Panc1 (cell line): ENCODE results near the gene GATD1. TPM values are rescaled to one million over a fixed set of nuclear protein-coding genes. Genes with fewer than 3 reads are reported as not detected.

Source experiments
- ATAC-seq: fragments of 200-7000 bp; cut with Tn5 transposase; 2 replicates; pipeline ENCODE4 v1.9.1; 2020; ENCODE audit warnings: mild to moderate bottlenecking, moderate library complexity
- BruUV-seq: library from RNA; stranded (reverse); fragments of 400-500 nt; replicated peaks from 2 replicates; lab custom pipeline; 2021; lab: Mats Ljungman, UMichigan
- CTCF ChIA-PET: fragments of 300-600 bp; sonication (Branson Sonifier 250); formaldehyde crosslinking; loops from one replicate; lab custom pipeline; 2022; ENCODE audit warnings: antibody characterized with exemption; lab: Charles Lee
- POLR2A ChIA-PET: fragments of 300-600 bp; sonication (Branson Sonifier 250); formaldehyde crosslinking; loops from one replicate; lab custom pipeline; 2022; ENCODE audit warnings: antibody characterized with exemption; lab: Charles Lee
- DNase-seq: peaks from one replicate; pipeline ENCODE4 v3.0.0-alpha.2; 2010; ENCODE audit warnings: low read depth, low spot score
- H3K27ac ChIP-seq: 2 replicates; pipeline ENCODE4 v1.5.1; 2011; ENCODE audit warnings: mild to moderate bottlenecking, low read length, inconsistent platforms
- H3K27me3 ChIP-seq: fragments of 200-500 bp; sonication (Bioruptor generic); 2 replicates; pipeline ENCODE4 v1.6.0; 2014; ENCODE audit warnings: low read length, inconsistent platforms; ENCODE audit not compliant: control insufficient read depth, insufficient read depth
- H3K36me3 ChIP-seq: fragments of 200-500 bp; sonication (Bioruptor generic); 2 replicates; pipeline ENCODE4 v1.5.1; 2014; ENCODE audit warnings: inconsistent platforms, mild to moderate bottlenecking, low read length, moderate library complexity; ENCODE audit not compliant: control insufficient read depth, insufficient read depth
- H3K4me1 ChIP-seq: 2 replicates; pipeline ENCODE4 v1.5.1; 2011; ENCODE audit warnings: inconsistent platforms, mild to moderate bottlenecking, low read length, moderate library complexity; ENCODE audit not compliant: control insufficient read depth, insufficient read depth
- H3K4me3 ChIP-seq, 2 experiments: 2 replicates each; pipeline ENCODE4 v1.5.1; 2011 to 2012; ENCODE audit warnings: low read depth in 2 of 2, low read length in 2 of 2, mild to moderate bottlenecking in 2 of 2, inconsistent platforms in 1 of 2, moderate library complexity in 1 of 2
- H3K9me3 ChIP-seq: fragments of 200-500 bp; sonication (Bioruptor generic); 2 replicates; pipeline ENCODE4 v1.5.1; 2014; ENCODE audit warnings: low read depth, mild to moderate bottlenecking, inconsistent platforms, low read length, moderate library complexity; ENCODE audit not compliant: control insufficient read depth, insufficient read depth
- POLR2AphosphoS5 ChIP-seq: IDR thresholded peaks from 2 replicates; pipeline ENCODE4 v1.6.1; 2012; ENCODE audit warnings: mild to moderate bottlenecking, low read depth, low read length, moderate library complexity
- REST ChIP-seq, 2 experiments: IDR thresholded peaks; 2 replicates each; pipeline ENCODE4 v1.6.1; 2011 to 2012; ENCODE audit warnings: low read depth in 2 of 2, control low read depth in 1 of 2, low read length in 1 of 2, mild to moderate bottlenecking in 1 of 2, moderate library complexity in 1 of 2; ENCODE audit not compliant: insufficient read depth in 1 of 2
- SIN3A ChIP-seq: IDR thresholded peaks from 2 replicates; pipeline ENCODE4 v1.6.1; 2012; ENCODE audit warnings: low read depth, mild to moderate bottlenecking, low read length, moderate library complexity, borderline replicate concordance; ENCODE audit not compliant: insufficient read depth
- TCF7L2 ChIP-seq: IDR thresholded peaks from 2 replicates; pipeline ENCODE4 v1.6.1; 2011; ENCODE audit warnings: mild to moderate bottlenecking, low read depth, low read length, inconsistent platforms
- in situ Hi-C: cut with HindIII; loops from 2 replicates; pipeline ENCODE4 v1.10.0; 2016; ENCODE audit warnings: low sequenced_read_pairs, low pct_unique_long_range_greater_than_20kb
- intact Hi-C: fragments of 100-400 bp; cut with micrococcal nuclease; formaldehyde crosslinking; loops from one replicate; pipeline ENCODE4 v1.10.0; 2022; ENCODE audit not compliant: unreplicated experiment
- total RNA-seq: library from RNA; stranded (reverse); gene quantifications from one replicate; pipeline ENCODE4 v1.2.1, GENCODE V29; 2021; ENCODE audit not compliant: unreplicated experiment
- TF ChIP-seq, protein P1 (sequence below): fragments of 450-650 bp; IDR thresholded peaks from 2 replicates; pipeline ENCODE4 v1.5.1; 2017; ENCODE audit warnings: mild to moderate bottlenecking

The GATD1 gene
- total RNA-seq, 1 experiment from 2014 or later: 229 TPM

DNA sequence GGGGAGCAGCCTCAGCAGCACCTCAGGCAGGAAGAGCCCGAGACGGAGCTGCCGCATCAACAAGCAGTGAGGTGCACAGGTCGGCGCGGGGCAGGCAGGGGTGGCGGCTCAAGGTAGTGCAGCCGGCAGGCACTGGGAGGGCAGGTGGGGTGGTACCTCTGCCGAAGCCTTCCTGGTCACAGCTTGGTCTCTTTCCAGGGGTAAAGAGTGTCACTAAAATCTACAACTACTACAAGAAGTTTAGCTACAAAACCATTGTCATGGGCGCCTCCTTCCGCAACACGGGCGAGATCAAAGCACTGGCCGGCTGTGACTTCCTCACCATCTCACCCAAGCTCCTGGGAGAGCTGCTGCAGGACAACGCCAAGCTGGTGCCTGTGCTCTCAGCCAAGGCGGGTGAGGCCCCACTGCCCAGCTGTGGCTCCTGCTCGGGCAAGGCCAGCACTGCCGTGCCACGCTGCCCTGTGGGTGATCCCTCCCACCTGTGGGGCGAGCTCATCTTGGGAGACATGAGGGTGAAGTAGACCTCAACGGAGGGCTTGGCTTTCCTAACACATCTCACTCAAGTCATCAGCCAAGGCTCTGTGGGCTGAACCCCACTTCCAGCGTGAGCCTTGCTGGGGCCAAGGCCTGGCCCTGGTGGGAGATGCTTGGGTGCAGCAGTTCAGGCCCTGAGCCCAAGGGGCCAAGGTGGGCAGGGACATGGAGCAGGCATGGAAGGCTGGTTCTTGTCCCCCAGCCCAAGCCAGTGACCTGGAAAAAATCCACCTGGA is 13.6 kb downstream of the GATD1 start:
- TF ChIP-seq REST (IDR thresholded peaks at IDR 0.05; ENCODE audit: insufficient read depth in 1 of 2, low read depth in 2 of 2, low read length in 1 of 2) (no peak), POLR2AphosphoS5 (peak; percentile 16), SIN3A (no peak), TCF7L2 (peak; percentile 94)
- TF ChIP-seq, protein P1, sequence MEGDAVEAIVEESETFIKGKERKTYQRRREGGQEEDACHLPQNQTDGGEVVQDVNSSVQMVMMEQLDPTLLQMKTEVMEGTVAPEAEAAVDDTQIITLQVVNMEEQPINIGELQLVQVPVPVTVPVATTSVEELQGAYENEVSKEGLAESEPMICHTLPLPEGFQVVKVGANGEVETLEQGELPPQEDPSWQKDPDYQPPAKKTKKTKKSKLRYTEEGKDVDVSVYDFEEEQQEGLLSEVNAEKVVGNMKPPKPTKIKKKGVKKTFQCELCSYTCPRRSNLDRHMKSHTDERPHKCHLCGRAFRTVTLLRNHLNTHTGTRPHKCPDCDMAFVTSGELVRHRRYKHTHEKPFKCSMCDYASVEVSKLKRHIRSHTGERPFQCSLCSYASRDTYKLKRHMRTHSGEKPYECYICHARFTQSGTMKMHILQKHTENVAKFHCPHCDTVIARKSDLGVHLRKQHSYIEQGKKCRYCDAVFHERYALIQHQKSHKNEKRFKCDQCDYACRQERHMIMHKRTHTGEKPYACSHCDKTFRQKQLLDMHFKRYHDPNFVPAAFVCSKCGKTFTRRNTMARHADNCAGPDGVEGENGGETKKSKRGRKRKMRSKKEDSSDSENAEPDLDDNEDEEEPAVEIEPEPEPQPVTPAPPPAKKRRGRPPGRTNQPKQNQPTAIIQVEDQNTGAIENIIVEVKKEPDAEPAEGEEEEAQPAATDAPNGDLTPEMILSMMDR: no peak
- no peak overlapping the region for H3K27ac ChIP-seq
- ChIA-PET CTCF (interaction anchor here (0.6 to 0.7 kb wide), 3 partner anchors 24 to 202 kb away, joined by 3 to 6 read pairs (median 3); no protein-coding TSS in a partner anchor), POLR2A (interaction anchor here (0.6 to 1.3 kb wide), 2 partner anchors 16 to 565 kb away, joined by 3 to 5 read pairs; partner anchors contain the start of gene TALDO1)
- intact Hi-C loops: loop anchor here (2.0 kb wide), 1 partner anchor 67 kb away; no protein-coding TSS in a partner anchor
- BruUV-seq: no TSS peak
- peak; percentile 16 for ATAC-seq
- no peak overlapping the region for H3K4me3 ChIP-seq
- H3K9me3 ChIP-seq: no peaks in the 10 kb centered on the region
- in situ Hi-C loops: no loop called here
- no peak for DNase-seq
- no peaks in the 10 kb centered on the region for H3K27me3 ChIP-seq
- H3K36me3 ChIP-seq: peaks cover 3% of the 10 kb centered on the region; the same call in 1 of the 2 replicates
- H3K4me1 ChIP-seq: peaks cover 25% of the 10 kb centered on the region

DNA sequence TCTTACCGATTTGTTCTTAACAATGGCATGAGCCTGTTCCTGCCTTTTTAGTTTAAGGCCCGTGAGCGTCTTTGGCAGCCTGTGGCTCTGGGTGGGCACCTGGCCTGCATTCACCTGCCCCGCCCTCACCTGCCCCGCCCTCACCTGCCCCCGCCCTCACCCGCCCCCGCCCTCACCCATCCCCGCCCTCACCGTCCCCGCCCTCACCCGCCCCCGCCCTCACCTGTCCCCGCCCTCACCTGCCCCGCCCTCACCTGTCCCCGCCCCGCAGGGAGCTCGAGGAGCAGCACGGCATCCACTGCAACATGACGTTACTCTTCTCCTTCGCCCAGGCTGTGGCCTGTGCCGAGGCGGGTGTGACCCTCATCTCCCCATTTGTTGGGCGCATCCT is 14.2 kb downstream of the GATD1 start:
- H3K27ac ChIP-seq: peak overlapping the region; percentile 73; the same call in 1 of the 2 replicates
- CTCF ChIA-PET: interaction anchor here (0.6 to 0.7 kb wide), 2 partner anchors 26 to 202 kb away, joined by 3 read pairs; no protein-coding TSS in a partner anchor
- TF ChIP-seq, protein P1: no peak
- TF ChIP-seq TCF7L2: no peak
- TF ChIP-seq SIN3A: no peak
- TF ChIP-seq POLR2AphosphoS5: no peak
- TF ChIP-seq REST (IDR thresholded peaks at IDR 0.05; ENCODE audit: insufficient read depth in 1 of 2, low read depth in 2 of 2, low read length in 1 of 2): no peak
- DNase-seq: no peak
- H3K27me3 ChIP-seq: no peaks in the 10 kb centered on the region
- H3K4me1 ChIP-seq: peaks cover 25% of the 10 kb centered on the region
- BruUV-seq: no TSS peak
- in situ Hi-C loops: no loop called here
- no peak for ATAC-seq
- intact Hi-C loops: no loop called here
- H3K9me3 ChIP-seq: no peaks in the 10 kb centered on the region
- peaks cover 3% of the 10 kb centered on the region; the same call in 1 of the 2 replicates for H3K36me3 ChIP-seq
- POLR2A ChIA-PET: interaction anchor here (1.3 kb wide), 1 partner anchor 15 kb away, joined by 3 read pairs; the partner anchor contains the start of gene TALDO1
- H3K4me3 ChIP-seq: no peak overlapping the region
